GM23248 (cell line): ENCODE data around the gene CFB. TPM values are rescaled to one million over a fixed set of nuclear protein-coding genes. Genes with fewer than 3 reads are reported as not detected.

Experiments
- DNase-seq: peaks from one replicate; pipeline ENCODE4 v3.0.0-alpha.2; 2015
- H2AFZ ChIP-seq: fragments of 200-600 bp; sonication (generic); 2 replicates; pipeline ENCODE4 v1.6.1; 2016; ENCODE audit warnings: antibody characterized with exemption
- H3F3A ChIP-seq: fragments of 200-600 bp; sonication (generic); 2 replicates; pipeline ENCODE4 v1.6.1; 2016; ENCODE audit warnings: mild to moderate bottlenecking, antibody characterized with exemption, mixed run types; ENCODE audit not compliant: insufficient read depth
- H3K27ac ChIP-seq: fragments of 200-600 bp; sonication (generic); 2 replicates; pipeline ENCODE4 v1.5.1; 2016; ENCODE audit warnings: mild to moderate bottlenecking
- H3K27me3 ChIP-seq: fragments of 200-600 bp; sonication (generic); replicated peaks from 2 replicates; pipeline ENCODE4 v1.6.1; 2016; ENCODE audit warnings: mild to moderate bottlenecking; ENCODE audit not compliant: insufficient read depth
- H3K36me3 ChIP-seq: fragments of 200-600 bp; sonication (generic); 2 replicates; pipeline ENCODE4 v1.6.1; 2016; ENCODE audit warnings: low read depth, mild to moderate bottlenecking
- H3K4me1 ChIP-seq: fragments of 200-600 bp; sonication (generic); 2 replicates; pipeline ENCODE4 v1.6.1; 2016; ENCODE audit warnings: mild to moderate bottlenecking; ENCODE audit not compliant: insufficient read depth
- H3K4me2 ChIP-seq: fragments of 200-600 bp; sonication (generic); one replicate; pipeline ENCODE4 v1.6.1; 2016; ENCODE audit warnings: mild to moderate bottlenecking; ENCODE audit not compliant: unreplicated experiment
- H3K4me3 ChIP-seq: fragments of 200-600 bp; sonication (generic); 2 replicates; pipeline ENCODE4 v1.5.1; 2016; ENCODE audit warnings: mild to moderate bottlenecking
- H3K79me2 ChIP-seq: fragments of 200-600 bp; sonication (generic); 2 replicates; pipeline ENCODE4 v1.6.1; 2016; ENCODE audit warnings: mild to moderate bottlenecking; ENCODE audit not compliant: insufficient read depth
- H3K9ac ChIP-seq: fragments of 200-600 bp; sonication (generic); 2 replicates; pipeline ENCODE4 v1.6.1; 2016; ENCODE audit warnings: mild to moderate bottlenecking
- H3K9me2 ChIP-seq: fragments of 200-600 bp; sonication (generic); 2 replicates; pipeline ENCODE4 v1.6.1; 2016; ENCODE audit warnings: mixed run types, mild to moderate bottlenecking, moderate library complexity; ENCODE audit not compliant: insufficient read depth
- H3K9me3 ChIP-seq: fragments of 200-600 bp; sonication (generic); one replicate; pipeline ENCODE4 v1.6.1; 2017; ENCODE audit warnings: low read depth
- H4K20me1 ChIP-seq: fragments of 200-600 bp; sonication (generic); 2 replicates; pipeline ENCODE4 v1.6.0; 2016; ENCODE audit not compliant: insufficient read depth
- EZH2 ChIP-seq: fragments of 200-600 bp; sonication (generic); IDR thresholded peaks from 2 replicates; pipeline ENCODE4 v1.6.1; 2018; ENCODE audit warnings: antibody characterized with exemption, mild to moderate bottlenecking; ENCODE audit not compliant: insufficient read depth, poor library complexity, severe bottlenecking
- EZH2phosphoT487 ChIP-seq: fragments of 200-600 bp; sonication (generic); IDR thresholded peaks from 2 replicates; pipeline ENCODE4 v1.6.1; 2018; ENCODE audit warnings: antibody characterized with exemption, moderate library complexity, mild to moderate bottlenecking, low read depth; ENCODE audit not compliant: insufficient read depth
- WGBS, 2 experiments: methylation state at CpG; one replicate each; pipeline ENCODE4 v1.1.6; 2015 to 2017; ENCODE audit warnings: low lambda C conversion rate in 2 of 2, low coverage in 1 of 2; ENCODE audit errors: missing lambda C conversion rate in 2 of 2; 5-methylcytosine and 5-hydroxymethylcytosine counted together
- in situ Hi-C: fragments of 300-500 bp; cut with MboI; formaldehyde crosslinking; loops from 2 replicates; pipeline ENCODE4 v1.15.0; 2020
- polyA plus RNA-seq: library from polyadenylated mRNA; unstranded; fragments of >200 nt; fragmentation: Nextera tagmentation; extraction: Ambion mirVana; gene quantifications from 2 replicates; pipeline ENCODE4 v1.2.1, GENCODE V29; 2016
- total RNA-seq: library from RNA; depleted of rRNA; stranded (reverse); fragments of >200 nt; shearing (Covaris generic); gene quantifications from 2 replicates; pipeline ENCODE4 v1.2.3, GENCODE V29; 2014

CFB gene
- total and polyA plus RNA-seq, 2 experiments from 2014 or later, result 3.9 to 4.4 TPM

- H3F3A ChIP-seq, result 0 out of 2 replicates have a peak, but pooled peaks cover 8% of the 10 kb centered on the region
- H3K9me2 ChIP-seq, result no peaks in the 10 kb centered on the region
- H2AFZ ChIP-seq, result no peak overlapping the region
- peaks cover 16% of the 10 kb centered on the region for H3K4me1 ChIP-seq
- in situ Hi-C loops, result no loop called here
- 87 to 91% methylated on average over 12 of the region's 12 CpGs for WGBS, 2 experiments
- peaks cover 52% of the 10 kb centered on the region for H3K79me2 ChIP-seq
- no peak overlapping the region for H3K4me3 ChIP-seq
- DNase-seq, result no peak
- no peaks in the 10 kb centered on the region for H3K27me3 ChIP-seq
- no peak overlapping the region for H3K9ac ChIP-seq
- no peaks in the 10 kb centered on the region for H4K20me1 ChIP-seq
- TF ChIP-seq EZH2phosphoT487, result no peak
- no peak for TF ChIP-seq EZH2
- H3K27ac ChIP-seq, result no peak overlapping the region
- H3K36me3 ChIP-seq, result peaks cover 20% of the 10 kb centered on the region; the same call in 1 of the 2 replicates
- no peak overlapping the region for H3K4me2 ChIP-seq
- H3K9me3 ChIP-seq, result no peaks in the 10 kb centered on the region
Observed at GRCh38 chr6:31961616-31962015, 15.7 kb downstream of the CFB start.

GRCh38 chr6:31963921-31964320 lies 18.0 kb downstream of the CFB start:
- Histone ChIP-seq H3K27ac (no peak overlapping the region), H3K27me3 (no peaks in the 10 kb centered on the region), H3K4me1 (peaks cover 7% of the 10 kb centered on the region), H3K9ac (no peak overlapping the region), H4K20me1 (no peaks in the 10 kb centered on the region), H3K4me3 (no peak overlapping the region), H2AFZ (no peak overlapping the region), H3K9me2 (no peaks in the 10 kb centered on the region), H3K36me3 (peaks cover 17% of the 10 kb centered on the region; the same call in 1 of the 2 replicates), H3K79me2 (peaks cover 37% of the 10 kb centered on the region), H3F3A (no peaks in the 10 kb centered on the region), H3K9me3 (no peaks in the 10 kb centered on the region), H3K4me2 (no peak overlapping the region)
- no peak for DNase-seq
- TF ChIP-seq EZH2, result no peak
- TF ChIP-seq EZH2phosphoT487, result no peak
- in situ Hi-C loops, result no loop called here
- WGBS, 2 experiments, result 97 to 98% methylated on average over 19 of the region's 19 CpGs

GRCh38 chr6:31965700-31966099 lies 19.8 kb downstream of the CFB start:
- H3K4me1 ChIP-seq, result peaks cover 4% of the 10 kb centered on the region
- H4K20me1 ChIP-seq, result no peaks in the 10 kb centered on the region
- in situ Hi-C loops, result no loop called here
- H3K36me3 ChIP-seq, result peaks cover 22% of the 10 kb centered on the region; the same call in 1 of the 2 replicates
- DNase-seq, result no peak
- no peaks in the 10 kb centered on the region for H3K9me2 ChIP-seq
- no peak overlapping the region for H3K27ac ChIP-seq
- H3K4me3 ChIP-seq, result no peak overlapping the region
- H3F3A ChIP-seq, result peaks cover 11% of the 10 kb centered on the region; the same call in 1 of the 2 replicates
- H3K27me3 ChIP-seq, result no peaks in the 10 kb centered on the region
- 88 to 94% methylated on average over 11 to 13 of the region's 13 CpGs for WGBS, 2 experiments
- TF ChIP-seq EZH2phosphoT487, result no peak
- TF ChIP-seq EZH2, result no peak
- no peak overlapping the region for H3K9ac ChIP-seq
- H3K79me2 ChIP-seq, result peaks cover 33% of the 10 kb centered on the region
- H3K4me2 ChIP-seq, result no peak overlapping the region
- H3K9me3 ChIP-seq, result no peaks in the 10 kb centered on the region
- no peak overlapping the region for H2AFZ ChIP-seq

- in situ Hi-C loops, result no loop called here
- 82 to 87% methylated on average over 7 of the region's 7 CpGs for WGBS, 2 experiments
- Histone ChIP-seq H3K79me2 (peaks cover 36% of the 10 kb centered on the region), H3K27me3 (no peaks in the 10 kb centered on the region), H3K4me2 (no peak overlapping the region), H3K9me2 (no peaks in the 10 kb centered on the region), H3K4me3 (no peak overlapping the region), H3K4me1 (peaks cover 9% of the 10 kb centered on the region), H4K20me1 (no peaks in the 10 kb centered on the region), H3K9ac (no peak overlapping the region), H2AFZ (no peak overlapping the region), H3K9me3 (no peaks in the 10 kb centered on the region), H3K27ac (no peak overlapping the region), H3F3A (peaks cover 14% of the 10 kb centered on the region; the same call in 1 of the 2 replicates), H3K36me3 (peaks cover 22% of the 10 kb centered on the region; the same call in 1 of the 2 replicates)
- DNase-seq, result no peak
- TF ChIP-seq EZH2phosphoT487 (no peak), EZH2 (no peak)
Observed at GRCh38 chr6:31966506-31966905, 20.6 kb downstream of the CFB start.
